Measurements from ENCODE around the gene BIRC6.
A peak's percentile ranks its signal among the peaks of the same experiment; 100 is the strongest.

The BIRC6 gene

DNA sequence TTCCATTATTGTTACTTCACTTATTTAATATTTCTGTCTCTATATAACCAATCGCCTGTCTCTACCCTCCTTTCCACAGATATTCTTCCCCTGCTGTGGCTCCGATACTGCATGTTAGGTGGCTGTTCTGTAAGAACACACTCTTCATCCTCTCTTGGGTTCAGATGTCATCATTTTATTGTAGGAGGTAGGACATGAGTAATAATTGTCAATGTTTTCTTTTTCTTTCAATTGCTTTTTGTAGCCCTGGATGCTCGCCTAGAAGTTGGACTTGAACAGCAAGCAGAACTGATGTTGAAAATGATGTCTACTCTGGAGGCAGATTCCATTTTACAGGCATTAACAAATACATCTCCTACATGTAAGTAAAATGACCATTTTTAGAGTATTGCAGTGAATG is 128.6 kb downstream of the BIRC6 start:
- Histone ChIP-seq H3K27me3 (no peaks in the 10 kb centered on the region), H3K9me3 (no peaks in the 10 kb centered on the region), H3K36me3 (peaks cover 54% of the 10 kb centered on the region), H3K4me3 (ENCODE audit: low read depth in 1 of 2, low read length in 1 of 2) (no peak overlapping the region), H3K4me1 (ENCODE audit: control insufficient read depth in 1 of 2, insufficient read depth in 1 of 2, low read depth in 1 of 2, low read length in 1 of 2) (peaks cover 13 to 14% of the 10 kb centered on the region in 2 experiments), H3K27ac (peak overlapping the region; percentile 54)
- TF ChIP-seq, protein P1, sequence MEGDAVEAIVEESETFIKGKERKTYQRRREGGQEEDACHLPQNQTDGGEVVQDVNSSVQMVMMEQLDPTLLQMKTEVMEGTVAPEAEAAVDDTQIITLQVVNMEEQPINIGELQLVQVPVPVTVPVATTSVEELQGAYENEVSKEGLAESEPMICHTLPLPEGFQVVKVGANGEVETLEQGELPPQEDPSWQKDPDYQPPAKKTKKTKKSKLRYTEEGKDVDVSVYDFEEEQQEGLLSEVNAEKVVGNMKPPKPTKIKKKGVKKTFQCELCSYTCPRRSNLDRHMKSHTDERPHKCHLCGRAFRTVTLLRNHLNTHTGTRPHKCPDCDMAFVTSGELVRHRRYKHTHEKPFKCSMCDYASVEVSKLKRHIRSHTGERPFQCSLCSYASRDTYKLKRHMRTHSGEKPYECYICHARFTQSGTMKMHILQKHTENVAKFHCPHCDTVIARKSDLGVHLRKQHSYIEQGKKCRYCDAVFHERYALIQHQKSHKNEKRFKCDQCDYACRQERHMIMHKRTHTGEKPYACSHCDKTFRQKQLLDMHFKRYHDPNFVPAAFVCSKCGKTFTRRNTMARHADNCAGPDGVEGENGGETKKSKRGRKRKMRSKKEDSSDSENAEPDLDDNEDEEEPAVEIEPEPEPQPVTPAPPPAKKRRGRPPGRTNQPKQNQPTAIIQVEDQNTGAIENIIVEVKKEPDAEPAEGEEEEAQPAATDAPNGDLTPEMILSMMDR (IDR thresholded peaks at IDR 0.05) = no peak

DNA sequence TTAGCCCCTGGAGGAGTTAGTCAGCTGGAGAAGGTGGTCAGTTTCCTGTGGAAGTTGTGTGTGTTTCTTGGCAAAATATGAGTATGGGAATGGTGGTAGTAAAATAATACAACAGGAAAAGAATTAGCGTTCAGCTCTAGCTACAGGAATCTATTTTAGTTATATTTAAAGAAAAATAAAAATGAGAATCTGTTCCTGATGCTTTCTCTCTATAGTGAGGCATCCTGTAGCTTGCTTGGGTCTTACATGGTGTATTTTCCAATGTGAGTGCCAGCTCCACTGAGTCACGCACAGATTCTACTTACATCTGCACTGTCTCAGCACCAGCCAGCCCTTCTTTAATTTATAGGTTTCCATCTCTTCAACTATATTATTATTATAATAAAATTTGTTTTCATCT is 132.2 kb downstream of the BIRC6 start:
- peaks cover 27% of the 10 kb centered on the region for H3K36me3 ChIP-seq
- no peaks in the 10 kb centered on the region for H3K27me3 ChIP-seq
- no peaks in the 10 kb centered on the region for H3K9me3 ChIP-seq
- H3K27ac ChIP-seq = no peak overlapping the region
- TF ChIP-seq, protein P1 (IDR thresholded peaks at IDR 0.05) = no peak
- H3K4me3 ChIP-seq (ENCODE audit: low read depth in 1 of 2, low read length in 1 of 2) = no peak overlapping the region
- H3K4me1 ChIP-seq (ENCODE audit: control insufficient read depth in 1 of 2, insufficient read depth in 1 of 2, low read depth in 1 of 2, low read length in 1 of 2) = peaks cover 13 to 14% of the 10 kb centered on the region in 2 experiments

DNA sequence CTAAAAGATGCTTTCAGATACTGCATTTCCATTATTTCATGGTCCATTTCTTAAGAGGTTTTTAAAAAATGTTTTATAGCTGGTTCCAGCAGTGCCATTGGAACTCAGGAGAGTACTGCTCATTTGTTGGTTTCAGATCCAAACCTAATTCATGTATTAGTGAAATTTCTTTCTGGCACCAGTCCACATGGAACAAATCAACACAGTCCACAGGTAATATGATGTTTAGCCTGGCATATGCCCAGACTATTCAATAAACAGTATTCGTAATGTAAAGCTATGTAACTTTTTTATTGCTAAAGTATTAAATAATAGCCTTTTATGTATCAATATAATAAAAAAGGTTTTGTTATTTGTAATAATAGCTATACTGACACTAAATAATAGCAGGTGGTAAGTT is 134.5 kb downstream of the BIRC6 start:
- no peaks in the 10 kb centered on the region for H3K9me3 ChIP-seq
- H3K27me3 ChIP-seq = no peaks in the 10 kb centered on the region
- no peak overlapping the region for H3K27ac ChIP-seq
- H3K36me3 ChIP-seq = peaks cover 21% of the 10 kb centered on the region
- H3K4me3 ChIP-seq (ENCODE audit: low read depth in 1 of 2, low read length in 1 of 2) = no peak overlapping the region
- peaks cover 3% of the 10 kb centered on the region in 2 experiments for H3K4me1 ChIP-seq (ENCODE audit: control insufficient read depth in 1 of 2, insufficient read depth in 1 of 2, low read depth in 1 of 2, low read length in 1 of 2)
- TF ChIP-seq, protein P1 (IDR thresholded peaks at IDR 0.05) = no peak

DNA sequence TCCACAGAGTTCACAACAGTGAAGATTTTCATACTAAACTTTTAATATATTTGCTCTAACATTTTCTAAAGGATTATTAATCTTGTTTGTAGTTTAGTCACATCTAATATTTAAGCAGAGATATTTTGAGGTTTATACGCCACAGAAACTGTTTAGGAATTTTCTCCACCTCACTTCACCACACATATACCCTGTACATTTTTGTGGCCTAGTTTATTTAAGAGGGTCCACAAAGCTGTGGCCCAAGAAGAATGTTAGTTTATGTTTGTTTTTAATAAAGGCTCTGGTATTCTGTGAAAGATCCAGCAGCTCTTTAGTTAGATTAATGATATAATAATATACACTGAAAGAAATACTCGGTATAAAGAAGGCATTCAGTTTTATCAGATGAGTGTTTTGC is 138.3 kb downstream of the BIRC6 start:
- Histone ChIP-seq H3K4me1 (ENCODE audit: control insufficient read depth in 1 of 2, insufficient read depth in 1 of 2, low read depth in 1 of 2, low read length in 1 of 2) (peaks cover 23 to 29% of the 10 kb centered on the region in 2 experiments), H3K27ac (no peak overlapping the region), H3K27me3 (no peaks in the 10 kb centered on the region), H3K36me3 (peaks cover 19% of the 10 kb centered on the region), H3K9me3 (no peaks in the 10 kb centered on the region), H3K4me3 (ENCODE audit: low read depth in 1 of 2, low read length in 1 of 2) (no peak overlapping the region)
- TF ChIP-seq, protein P1 (IDR thresholded peaks at IDR 0.05) = no peak

DNA sequence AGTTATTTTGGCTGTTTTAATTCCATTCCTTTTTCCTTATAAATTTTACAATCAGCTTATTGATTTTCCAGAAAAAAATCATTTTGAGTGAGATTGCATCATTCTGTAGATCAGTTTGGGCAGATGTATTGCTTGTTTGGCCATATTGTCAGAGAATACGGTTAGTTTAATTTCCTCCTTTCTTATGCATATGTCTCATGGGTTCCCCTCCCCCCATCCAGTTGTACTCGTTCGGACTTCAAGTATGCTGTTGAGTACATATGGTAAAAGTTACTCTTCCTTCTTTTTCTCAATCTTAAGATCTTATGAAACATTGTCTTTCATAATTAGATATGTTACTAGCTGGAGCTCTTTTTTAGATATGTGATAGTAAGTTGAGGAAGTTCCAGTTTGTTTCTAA is 139.8 kb downstream of the BIRC6 start:
- Histone ChIP-seq H3K27ac (peak overlapping the region; percentile 74), H3K27me3 (no peaks in the 10 kb centered on the region), H3K36me3 (peaks cover 13% of the 10 kb centered on the region), H3K9me3 (no peaks in the 10 kb centered on the region), H3K4me3 (ENCODE audit: low read depth in 1 of 2, low read length in 1 of 2) (no peak overlapping the region), H3K4me1 (ENCODE audit: control insufficient read depth in 1 of 2, insufficient read depth in 1 of 2, low read depth in 1 of 2, low read length in 1 of 2) (peaks cover 28 to 34% of the 10 kb centered on the region in 2 experiments)
- TF ChIP-seq, protein P1 (IDR thresholded peaks at IDR 0.05) = no peak

DNA sequence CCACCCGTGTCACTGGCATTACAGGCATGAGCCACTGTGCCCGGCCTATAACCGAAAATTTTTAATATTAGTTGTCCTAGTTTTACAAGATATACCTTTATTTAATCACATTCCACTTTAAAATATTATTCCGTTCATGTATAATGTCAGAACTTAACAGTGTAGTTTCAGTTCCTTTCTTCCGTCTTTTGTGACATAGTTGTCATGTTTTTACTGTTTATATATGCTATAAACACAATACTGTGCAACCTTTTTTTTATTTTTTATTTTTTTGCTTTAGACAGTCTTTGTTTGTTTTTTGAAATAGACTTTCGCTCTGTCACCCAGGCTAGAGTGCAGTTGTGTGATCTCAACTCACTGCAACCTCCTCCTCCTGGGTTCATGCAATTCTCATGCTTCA is 141.5 kb downstream of the BIRC6 start:
- Histone ChIP-seq H3K36me3 (peaks cover 16% of the 10 kb centered on the region), H3K27me3 (no peaks in the 10 kb centered on the region), H3K9me3 (no peaks in the 10 kb centered on the region), H3K4me1 (ENCODE audit: control insufficient read depth in 1 of 2, insufficient read depth in 1 of 2, low read depth in 1 of 2, low read length in 1 of 2) (peaks cover 43 to 50% of the 10 kb centered on the region in 2 experiments), H3K4me3 (ENCODE audit: low read depth in 1 of 2, low read length in 1 of 2) (no peak overlapping the region), H3K27ac (peak overlapping the region; percentile 74)
- TF ChIP-seq, protein P1 (IDR thresholded peaks at IDR 0.05) = no peak
